ENCODE data around the gene NFIX. TPM values are rescaled to one million over a fixed set of nuclear protein-coding genes. Genes with fewer than 3 reads are reported as not detected.

NFIX gene
- total RNA-seq, 2 donors from 2014 or later: 16.9 to 26.7 TPM

DNA sequence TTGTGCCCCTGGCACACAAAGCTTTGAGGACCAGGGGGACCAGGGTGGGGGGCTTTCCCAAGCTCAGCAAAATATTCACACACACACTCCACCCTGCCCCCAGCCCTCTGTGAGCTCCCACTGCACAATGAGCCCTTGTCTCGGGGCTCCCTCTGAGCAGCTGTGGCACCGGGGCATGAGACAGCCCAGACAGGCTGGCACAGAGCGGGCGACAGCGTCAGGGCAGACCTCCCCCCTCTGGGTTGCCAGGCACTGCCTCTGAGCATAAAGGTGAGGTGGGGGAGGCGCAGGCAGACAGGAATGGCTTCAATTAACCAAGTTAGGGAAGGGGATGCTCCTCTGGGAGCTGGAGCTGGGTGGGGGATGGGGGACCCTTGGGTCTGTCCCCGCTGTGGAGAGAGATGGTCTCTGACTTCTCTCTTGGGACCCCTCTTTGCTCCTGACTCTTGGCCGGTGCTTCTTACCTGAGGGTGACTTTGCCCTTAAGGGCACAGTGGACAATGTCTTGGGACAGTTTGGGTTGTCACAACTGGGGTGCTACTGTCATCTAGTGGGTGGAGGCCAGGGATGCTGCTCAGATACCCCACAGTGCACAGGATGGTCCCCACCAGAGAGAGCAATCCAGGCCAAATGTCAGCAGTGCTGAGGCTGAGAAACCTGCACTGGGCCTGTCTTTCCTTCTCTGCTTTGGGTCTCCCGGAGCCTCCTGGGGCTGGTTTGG, 77.1 kb downstream of the NFIX start:
- Histone ChIP-seq H3K4me1 (peaks cover 33% of the 10 kb centered on the region), H3K36me3 (replicated peaks in 1 of 2; ENCODE audit: insufficient read depth in 1 of 2, low read depth in 2 of 2) (peaks cover 0 to 2% of the 10 kb centered on the region in 2 donors), H3K27me3 (no peaks in the 10 kb centered on the region), H3K4me3 (no peak overlapping the region), H3K27ac (no peak overlapping the region), H3K9me3 (no peaks in the 10 kb centered on the region)
- DNase-seq (peak in 1 of 4 donors; percentile 42), ATAC-seq (no peak)
- TF ChIP-seq, protein P1, sequence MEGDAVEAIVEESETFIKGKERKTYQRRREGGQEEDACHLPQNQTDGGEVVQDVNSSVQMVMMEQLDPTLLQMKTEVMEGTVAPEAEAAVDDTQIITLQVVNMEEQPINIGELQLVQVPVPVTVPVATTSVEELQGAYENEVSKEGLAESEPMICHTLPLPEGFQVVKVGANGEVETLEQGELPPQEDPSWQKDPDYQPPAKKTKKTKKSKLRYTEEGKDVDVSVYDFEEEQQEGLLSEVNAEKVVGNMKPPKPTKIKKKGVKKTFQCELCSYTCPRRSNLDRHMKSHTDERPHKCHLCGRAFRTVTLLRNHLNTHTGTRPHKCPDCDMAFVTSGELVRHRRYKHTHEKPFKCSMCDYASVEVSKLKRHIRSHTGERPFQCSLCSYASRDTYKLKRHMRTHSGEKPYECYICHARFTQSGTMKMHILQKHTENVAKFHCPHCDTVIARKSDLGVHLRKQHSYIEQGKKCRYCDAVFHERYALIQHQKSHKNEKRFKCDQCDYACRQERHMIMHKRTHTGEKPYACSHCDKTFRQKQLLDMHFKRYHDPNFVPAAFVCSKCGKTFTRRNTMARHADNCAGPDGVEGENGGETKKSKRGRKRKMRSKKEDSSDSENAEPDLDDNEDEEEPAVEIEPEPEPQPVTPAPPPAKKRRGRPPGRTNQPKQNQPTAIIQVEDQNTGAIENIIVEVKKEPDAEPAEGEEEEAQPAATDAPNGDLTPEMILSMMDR (IDR thresholded peaks at IDR 0.05): no peak
- no peak for TF ChIP-seq POLR2A (IDR thresholded peaks at IDR 0.05)
- intact Hi-C loops (cut with DNase I): no loop called here
- whole genome bisulfite sequencing, 2 donors: 60 to 73% methylated on average over 1 to 9 of the region's 9 CpGs

DNA sequence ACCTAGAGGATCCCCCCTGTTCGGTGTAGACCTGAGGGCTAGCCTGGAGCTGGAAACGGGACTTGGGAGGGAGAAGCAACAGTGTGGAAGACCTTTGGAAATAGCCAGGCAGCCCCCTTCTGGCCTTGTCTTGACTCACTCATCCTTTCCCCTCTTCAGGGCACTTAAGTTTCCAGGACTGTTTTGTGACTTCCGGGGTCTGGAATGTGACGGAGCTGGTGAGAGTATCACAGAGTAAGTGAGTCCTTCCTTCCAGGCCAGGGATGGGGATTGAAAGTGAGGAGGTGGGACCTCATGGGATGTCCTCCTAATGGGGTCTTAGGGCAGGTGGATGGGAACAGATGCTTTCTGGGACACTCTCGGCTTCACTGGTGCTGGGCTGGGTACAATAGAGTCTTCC, 78.0 kb downstream of the NFIX start:
- Histone ChIP-seq H3K9me3 (no peaks in the 10 kb centered on the region), H3K27ac (no peak overlapping the region), H3K4me3 (no peak overlapping the region), H3K36me3 (replicated peaks in 1 of 2; ENCODE audit: insufficient read depth in 1 of 2, low read depth in 2 of 2) (peaks cover 0 to 2% of the 10 kb centered on the region in 2 donors), H3K27me3 (no peaks in the 10 kb centered on the region), H3K4me1 (peaks cover 28% of the 10 kb centered on the region)
- intact Hi-C loops (cut with DNase I): no loop called here
- ATAC-seq: no peak
- 90 to 98% methylated on average over 5 of the region's 5 CpGs for WGBS, 2 donors
- no peak for DNase-seq
- no peak for TF ChIP-seq POLR2A (IDR thresholded peaks at IDR 0.05)
- TF ChIP-seq, protein P1 (IDR thresholded peaks at IDR 0.05): no peak

DNA sequence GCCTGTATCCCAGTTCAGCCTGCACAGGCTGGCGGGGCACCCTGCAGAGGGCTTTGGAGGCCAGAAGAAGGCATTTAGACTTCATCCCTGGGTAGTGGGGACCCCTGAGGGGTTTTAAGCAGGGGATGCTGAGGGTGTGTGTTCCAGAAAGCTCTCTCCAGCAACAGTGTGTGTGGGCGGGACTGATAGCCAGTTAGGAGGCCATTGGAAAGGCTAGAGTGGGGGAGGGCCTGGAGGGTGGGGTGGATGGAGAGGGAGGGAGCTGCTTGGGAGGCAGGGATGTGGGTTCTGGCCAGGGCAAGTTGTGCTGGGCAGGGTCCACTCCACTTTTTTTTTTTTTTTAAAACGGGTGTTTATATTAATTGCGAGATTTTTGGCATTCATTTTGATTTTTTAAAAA, 79.1 kb downstream of the NFIX start:
- Histone ChIP-seq H3K4me3 (no peak overlapping the region), H3K27me3 (no peaks in the 10 kb centered on the region), H3K27ac (no peak overlapping the region), H3K9me3 (no peaks in the 10 kb centered on the region), H3K36me3 (replicated peaks in 1 of 2; ENCODE audit: insufficient read depth in 1 of 2, low read depth in 2 of 2) (peaks cover 0 to 2% of the 10 kb centered on the region in 2 donors), H3K4me1 (peaks cover 17% of the 10 kb centered on the region)
- intact Hi-C loops (cut with DNase I): no loop called here
- 81 to 88% methylated on average over 3 to 4 of the region's 4 CpGs for WGBS, 2 donors
- TF ChIP-seq POLR2A (IDR thresholded peaks at IDR 0.05): no peak
- TF ChIP-seq, protein P1 (IDR thresholded peaks at IDR 0.05): no peak
- no peak for DNase-seq
- ATAC-seq: no peak

GRCh38 chr19:13076320-13076719, 81.0 kb downstream of the NFIX start:
- TF ChIP-seq, protein P1 (IDR thresholded peaks at IDR 0.05): no peak
- TF ChIP-seq POLR2A (IDR thresholded peaks at IDR 0.05): no peak
- intact Hi-C loops (cut with DNase I): no loop called here

DNA sequence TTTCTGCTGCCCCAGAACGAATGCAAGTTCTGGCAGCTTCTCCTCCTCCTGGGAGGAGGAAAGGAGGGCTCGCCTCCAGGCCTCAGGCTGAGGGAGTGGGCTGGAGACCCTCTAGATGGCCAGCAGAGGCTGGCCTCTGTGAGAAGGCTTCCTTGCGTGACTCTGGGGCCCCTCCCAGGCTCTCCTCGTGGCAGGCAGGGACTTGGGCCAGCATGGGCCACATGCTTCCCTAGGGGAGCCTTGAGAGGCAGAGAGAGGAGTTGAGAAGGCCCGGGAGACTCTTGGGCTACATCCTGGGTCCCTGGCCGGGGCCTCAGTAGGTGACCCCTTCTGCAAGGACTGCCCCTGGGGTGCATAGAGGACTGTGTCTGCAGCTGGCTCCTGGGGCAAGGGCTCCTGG, 81.5 kb downstream of the NFIX start:
- H3K4me1 ChIP-seq: no peaks in the 10 kb centered on the region
- no peak for DNase-seq
- no peaks in the 10 kb centered on the region for H3K9me3 ChIP-seq
- intact Hi-C loops (cut with DNase I): no loop called here
- H3K27me3 ChIP-seq: no peaks in the 10 kb centered on the region
- WGBS, 2 donors: 70 to 71% methylated on average over 3 to 6 of the region's 6 CpGs
- TF ChIP-seq, protein P1 (IDR thresholded peaks at IDR 0.05): no peak
- TF ChIP-seq POLR2A (IDR thresholded peaks at IDR 0.05): no peak
- no peak overlapping the region for H3K4me3 ChIP-seq
- ATAC-seq: no peak
- peaks cover 0 to 2% of the 10 kb centered on the region in 2 donors for H3K36me3 ChIP-seq (replicated peaks in 1 of 2; ENCODE audit: insufficient read depth in 1 of 2, low read depth in 2 of 2)
- no peak overlapping the region for H3K27ac ChIP-seq

More at GRCh38 chr19:13076320-13076719, 81.0 kb downstream of the NFIX start:
- WGBS, 2 donors: 89 to 93% methylated on average over 8 of the region's 8 CpGs
- Histone ChIP-seq H3K4me3 (no peak overlapping the region), H3K4me1 (peaks cover 3% of the 10 kb centered on the region), H3K27ac (no peak overlapping the region), H3K27me3 (no peaks in the 10 kb centered on the region), H3K9me3 (no peaks in the 10 kb centered on the region), H3K36me3 (replicated peaks in 1 of 2; ENCODE audit: insufficient read depth in 1 of 2, low read depth in 2 of 2) (peaks cover 0 to 2% of the 10 kb centered on the region in 2 donors)
- ATAC-seq (no peak), DNase-seq (no peak)

Data from body of pancreas (tissue), 4 donors.